Fibroblast of villous mesenchyme (primary cell): ENCODE results near the gene MED25. TPM values are rescaled to one million over a fixed set of nuclear protein-coding genes. Genes with fewer than 3 reads are reported as not detected.

Source experiments
- DNase-seq: peaks from one replicate; pipeline ENCODE4 v3.0.0-alpha.2; 2010; ENCODE audit warnings: low read depth
- H3K4me3 ChIP-seq: 2 replicates; pipeline ENCODE4 v1.5.1; 2011; ENCODE audit warnings: low read depth, mild to moderate bottlenecking, low read length
- total RNA-seq: library from RNA; depleted of rRNA; stranded (reverse); fragments of >200 nt; gene quantifications from 2 replicates; pipeline ENCODE4 v1.2.3, GENCODE V29; 2012
- TF ChIP-seq, protein P1 (sequence below): IDR thresholded peaks from 2 replicates; pipeline ENCODE4 v1.5.1; 2012; ENCODE audit warnings: low read depth, mild to moderate bottlenecking, low read length; ENCODE audit not compliant: insufficient read depth

The MED25 gene
- total RNA-seq, 1 donor: 21.6 TPM

DNA sequence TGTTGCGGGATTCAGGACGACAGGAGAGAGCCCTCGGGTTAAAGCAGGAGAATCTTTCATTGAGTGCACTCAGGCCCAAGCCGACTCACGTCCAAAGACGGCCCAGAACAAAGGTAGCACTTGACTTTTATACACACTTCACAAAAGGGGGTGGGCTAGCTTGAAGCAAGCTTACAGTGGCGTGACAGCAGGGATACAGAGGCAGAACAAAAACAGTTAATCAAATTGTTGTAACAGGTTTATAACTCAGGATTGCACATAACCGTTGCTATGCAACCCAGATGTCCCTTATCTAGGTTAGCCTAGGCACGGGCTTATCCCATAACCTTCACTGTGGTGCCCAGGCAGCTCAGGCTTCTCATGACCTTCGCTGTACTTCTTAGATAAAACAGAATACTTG, 2.0 kb downstream of the MED25 start:
- DNase-seq: peak; percentile 98
- peak overlapping the region; percentile 89 for H3K4me3 ChIP-seq
- TF ChIP-seq, protein P1, sequence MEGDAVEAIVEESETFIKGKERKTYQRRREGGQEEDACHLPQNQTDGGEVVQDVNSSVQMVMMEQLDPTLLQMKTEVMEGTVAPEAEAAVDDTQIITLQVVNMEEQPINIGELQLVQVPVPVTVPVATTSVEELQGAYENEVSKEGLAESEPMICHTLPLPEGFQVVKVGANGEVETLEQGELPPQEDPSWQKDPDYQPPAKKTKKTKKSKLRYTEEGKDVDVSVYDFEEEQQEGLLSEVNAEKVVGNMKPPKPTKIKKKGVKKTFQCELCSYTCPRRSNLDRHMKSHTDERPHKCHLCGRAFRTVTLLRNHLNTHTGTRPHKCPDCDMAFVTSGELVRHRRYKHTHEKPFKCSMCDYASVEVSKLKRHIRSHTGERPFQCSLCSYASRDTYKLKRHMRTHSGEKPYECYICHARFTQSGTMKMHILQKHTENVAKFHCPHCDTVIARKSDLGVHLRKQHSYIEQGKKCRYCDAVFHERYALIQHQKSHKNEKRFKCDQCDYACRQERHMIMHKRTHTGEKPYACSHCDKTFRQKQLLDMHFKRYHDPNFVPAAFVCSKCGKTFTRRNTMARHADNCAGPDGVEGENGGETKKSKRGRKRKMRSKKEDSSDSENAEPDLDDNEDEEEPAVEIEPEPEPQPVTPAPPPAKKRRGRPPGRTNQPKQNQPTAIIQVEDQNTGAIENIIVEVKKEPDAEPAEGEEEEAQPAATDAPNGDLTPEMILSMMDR: no peak

GRCh38 chr19:49823472-49823871, 5.4 kb downstream of the MED25 start:
- no peak for DNase-seq
- TF ChIP-seq, protein P1: no peak
- no peak overlapping the region for H3K4me3 ChIP-seq

GRCh38 chr19:49824662-49825061, 6.6 kb downstream of the MED25 start:
- TF ChIP-seq, protein P1: no peak
- DNase-seq: no peak
- no peak overlapping the region for H3K4me3 ChIP-seq

GRCh38 chr19:49827034-49827433, 8.9 kb downstream of the MED25 start:
- no peak overlapping the region for H3K4me3 ChIP-seq
- no peak for DNase-seq
- TF ChIP-seq, protein P1: no peak

DNA sequence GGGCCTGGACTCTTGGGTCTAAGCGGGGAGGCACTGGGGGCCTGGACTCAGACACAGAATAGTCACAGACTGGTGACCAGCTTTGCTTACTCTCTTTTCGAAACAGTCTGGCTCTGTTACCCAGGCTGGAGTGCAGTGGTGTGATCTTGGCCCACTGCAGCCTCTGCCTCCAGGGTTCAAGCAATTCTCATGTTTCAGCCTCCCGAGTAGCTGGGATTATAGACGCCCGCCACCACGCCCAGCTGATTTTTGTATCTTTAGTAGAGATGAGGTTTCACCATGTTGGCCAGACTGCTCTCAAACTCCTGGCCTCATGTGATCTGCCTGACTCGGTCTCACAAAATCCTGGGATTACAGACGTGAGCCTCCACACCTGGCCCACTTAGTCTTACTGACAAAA, 11.1 kb downstream of the MED25 start:
- TF ChIP-seq, protein P1: no peak
- no peak for DNase-seq
- no peak overlapping the region for H3K4me3 ChIP-seq

DNA sequence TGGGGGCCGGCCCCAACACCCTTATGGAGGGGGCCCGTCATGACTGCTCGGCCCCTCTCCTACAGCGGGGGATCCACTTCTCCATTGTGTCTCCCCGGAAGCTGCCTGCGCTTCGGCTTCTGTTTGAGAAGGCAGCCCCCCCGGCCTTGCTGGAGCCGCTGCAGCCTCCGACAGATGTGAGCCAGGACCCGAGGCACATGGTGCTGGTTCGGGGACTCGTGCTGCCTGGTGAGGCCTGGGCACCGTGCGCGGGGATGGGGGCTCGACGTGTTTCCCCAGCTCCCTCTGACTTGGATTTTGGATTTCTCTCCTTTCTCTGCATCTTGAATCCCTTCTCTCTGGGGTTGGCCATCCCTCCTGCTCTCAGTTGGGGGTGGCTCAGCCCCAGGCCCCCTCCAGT, 11.6 kb downstream of the MED25 start:
- no peak overlapping the region for H3K4me3 ChIP-seq
- TF ChIP-seq, protein P1: no peak
- no peak for DNase-seq

GRCh38 chr19:49830766-49831165, 12.7 kb downstream of the MED25 start:
- DNase-seq: no peak
- H3K4me3 ChIP-seq: no peak overlapping the region
- TF ChIP-seq, protein P1: no peak
